HepG2 (cell line): ENCODE measurements around the gene DOCK3.

Experiments
- ATF3 ChIP-seq: sonication (generic); formaldehyde crosslinking; IDR thresholded peaks from 2 replicates; pipeline ENCODE4 v1.4.0; 2020; ENCODE audit warnings: missing genetic modification reagents
- MED13 ChIP-seq: sonication (generic); formaldehyde crosslinking; IDR thresholded peaks from 2 replicates; pipeline ENCODE4 v1.5.0; 2020; ENCODE audit warnings: missing genetic modification reagents
- ZHX1 ChIP-seq: sonication (generic); formaldehyde crosslinking; IDR thresholded peaks from 2 replicates; pipeline ENCODE4 v1.8.1; 2022; ENCODE audit warnings: low read depth, mild to moderate bottlenecking, missing genetic modification reagents

- TF ChIP-seq ZHX1 (CRISPR knock-in tag) (no peak), ATF3 (CRISPR knock-in tag) (no peak), MED13 (CRISPR knock-in tag) (no peak)
Measured at GRCh38 chr3:50637011-50637410, 37.7 kb upstream of the DOCK3 start.
